ENCODE data around the gene NRROS.

The NRROS gene

DNA sequence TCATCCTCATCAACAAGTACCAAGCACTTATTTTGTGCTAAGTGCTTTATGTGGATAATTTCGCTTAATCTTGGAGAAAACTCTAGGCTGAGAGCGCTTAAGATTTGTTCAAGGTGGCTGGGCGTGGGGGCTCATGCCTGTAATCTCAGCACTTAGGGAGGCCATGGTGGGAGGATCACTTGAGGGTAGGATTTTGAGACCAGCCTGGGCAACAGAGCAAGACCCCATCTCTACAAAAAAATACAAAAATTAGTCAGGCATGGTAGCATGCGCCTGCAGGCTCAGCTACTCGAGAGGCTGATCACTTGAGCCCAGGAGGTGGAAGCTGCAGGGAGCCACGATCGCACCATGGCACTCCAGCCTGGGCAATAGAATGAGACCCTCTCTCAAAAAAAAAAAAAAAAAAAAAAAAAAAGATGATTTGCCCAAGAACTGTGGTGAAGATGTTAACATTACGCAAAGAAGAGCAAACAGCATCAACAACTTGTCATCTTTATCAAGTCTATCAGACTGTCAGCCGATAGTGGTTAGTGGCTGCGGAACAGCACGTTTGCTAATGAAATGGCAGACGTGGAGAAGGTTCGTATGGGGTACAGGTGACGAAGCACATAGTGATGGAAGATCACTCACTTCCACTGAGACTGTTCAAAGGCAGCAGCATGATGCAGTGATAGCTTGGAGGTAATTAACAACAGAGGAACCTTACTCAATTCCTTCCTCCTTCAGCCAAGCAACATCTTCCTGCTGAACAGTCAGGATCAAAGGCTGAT lies 27.7 kb downstream of the NRROS start:
- Histone ChIP-seq H3K27me3 (ENCODE audit: insufficient read depth, low read depth, severe bottlenecking) (no peaks in the 10 kb centered on the region), H3K27ac (peak overlapping the region; percentile 65), H3K9me3 (ENCODE audit: severe bottlenecking) (no peaks in the 10 kb centered on the region), H3K4me3 (ENCODE audit: low read depth, low read length) (no peak overlapping the region), H3K36me3 (no peaks in the 10 kb centered on the region)
- DNase-seq: no peak
- TF ChIP-seq CTCF (IDR thresholded peaks at IDR 0.05; ENCODE audit: low read depth, low read length): no peak

DNA sequence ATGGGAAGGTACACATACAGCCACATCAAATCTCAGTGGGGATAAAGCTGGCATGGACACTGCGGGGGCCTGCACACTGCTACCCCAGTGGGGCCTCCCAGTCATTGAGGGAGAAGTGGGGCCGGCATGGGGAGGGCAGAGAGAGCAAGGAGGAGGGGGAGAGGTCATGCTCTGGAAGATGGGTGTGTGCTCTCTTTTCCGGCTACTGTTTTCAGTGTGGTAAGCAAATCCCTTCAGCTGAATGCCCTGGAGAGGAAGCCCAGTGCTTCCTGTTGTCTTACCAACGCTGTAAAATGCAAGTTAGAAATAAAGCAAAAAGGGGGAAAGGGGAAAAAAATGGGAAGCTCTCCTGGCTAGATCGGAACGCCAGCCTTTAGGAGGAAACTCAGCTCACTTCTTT lies 30.8 kb downstream of the NRROS start:
- Histone ChIP-seq H3K27me3 (ENCODE audit: insufficient read depth, low read depth, severe bottlenecking) (no peaks in the 10 kb centered on the region), H3K4me3 (ENCODE audit: low read depth, low read length) (no peak overlapping the region), H3K9me3 (ENCODE audit: severe bottlenecking) (no peaks in the 10 kb centered on the region), H3K27ac (no peak overlapping the region), H3K36me3 (no peaks in the 10 kb centered on the region)
- TF ChIP-seq CTCF (IDR thresholded peaks at IDR 0.05; ENCODE audit: low read depth, low read length): no peak
- DNase-seq: no peak

- Histone ChIP-seq H3K27me3 (ENCODE audit: insufficient read depth, low read depth, severe bottlenecking) (no peaks in the 10 kb centered on the region), H3K4me3 (ENCODE audit: low read depth, low read length) (no peak overlapping the region), H3K36me3 (no peaks in the 10 kb centered on the region), H3K27ac (no peak overlapping the region), H3K9me3 (ENCODE audit: severe bottlenecking) (no peaks in the 10 kb centered on the region)
- no peak for TF ChIP-seq CTCF (IDR thresholded peaks at IDR 0.05; ENCODE audit: low read depth, low read length)
- no peak for DNase-seq
Measured at GRCh38 chr3:196673632-196674031, 34.1 kb downstream of the NRROS start.

GRCh38 chr3:196677353-196677752 lies 37.9 kb downstream of the NRROS start:
- H3K4me3 ChIP-seq (ENCODE audit: low read depth, low read length): no peak overlapping the region
- DNase-seq: no peak
- H3K27ac ChIP-seq: no peak overlapping the region
- no peaks in the 10 kb centered on the region for H3K27me3 ChIP-seq (ENCODE audit: insufficient read depth, low read depth, severe bottlenecking)
- H3K36me3 ChIP-seq: no peaks in the 10 kb centered on the region
- H3K9me3 ChIP-seq (ENCODE audit: severe bottlenecking): no peaks in the 10 kb centered on the region
- TF ChIP-seq CTCF (IDR thresholded peaks at IDR 0.05; ENCODE audit: low read depth, low read length): no peak

DNA sequence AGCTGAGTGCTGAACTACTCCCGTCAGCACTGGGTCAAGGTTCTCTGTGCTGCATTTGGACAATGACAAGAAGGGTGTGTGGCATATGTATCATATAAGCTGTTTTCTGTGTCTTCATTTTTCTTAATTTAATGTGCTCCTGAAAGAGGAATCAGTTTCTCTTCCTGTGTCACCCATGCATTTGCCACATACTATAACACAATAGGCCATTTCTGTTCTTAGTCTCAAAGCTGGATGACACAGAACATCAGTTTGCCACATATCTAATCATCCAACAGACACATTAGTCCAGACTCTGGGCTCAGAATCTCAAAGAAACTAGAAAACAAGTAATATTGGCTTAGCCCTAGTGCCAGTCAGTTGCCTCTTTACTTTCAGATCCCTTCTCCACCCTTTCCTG lies 38.4 kb downstream of the NRROS start:
- TF ChIP-seq CTCF (IDR thresholded peaks at IDR 0.05; ENCODE audit: low read depth, low read length): no peak
- Histone ChIP-seq H3K27me3 (ENCODE audit: insufficient read depth, low read depth, severe bottlenecking) (no peaks in the 10 kb centered on the region), H3K36me3 (no peaks in the 10 kb centered on the region), H3K9me3 (ENCODE audit: severe bottlenecking) (no peaks in the 10 kb centered on the region), H3K27ac (no peak overlapping the region), H3K4me3 (ENCODE audit: low read depth, low read length) (no peak overlapping the region)
- DNase-seq: no peak

Measured in WERI-Rb-1 (cell line).